OCI-M2 (cell line): ENCODE measurements around the gene FOXO6.

Source experiments
- DNase-seq: peaks from one replicate; lab custom pipeline; 2025; ENCODE audit not compliant: unreplicated experiment; lab: John Stamatoyannopoulos, UW

FOXO6 gene

GRCh38 chr1:41397020-41397419 is 35.8 kb downstream of the FOXO6 start:
- DNase-seq: no peak

GRCh38 chr1:41397753-41398330 is 36.6 kb downstream of the FOXO6 start:
- no peak for DNase-seq

GRCh38 chr1:41399145-41399795 is 38.0 kb downstream of the FOXO6 start:
- DNase-seq: no peak

GRCh38 chr1:41400225-41400624 is 39.0 kb downstream of the FOXO6 start:
- DNase-seq: no peak

- no peak for DNase-seq
These were observed 40.7 kb downstream of the FOXO6 start for GRCh38 chr1:41401899-41402298.

- no peak for DNase-seq
These were observed 43.1 kb downstream of the FOXO6 start for GRCh38 chr1:41404308-41404761.

GRCh38 chr1:41407664-41408252 is 46.5 kb downstream of the FOXO6 start:
- no peak for DNase-seq

GRCh38 chr1:41408691-41409090 is 47.5 kb downstream of the FOXO6 start:
- no peak for DNase-seq

GRCh38 chr1:41409825-41410224 is 48.6 kb downstream of the FOXO6 start:
- DNase-seq: no peak

GRCh38 chr1:41410462-41410861 is 49.2 kb downstream of the FOXO6 start:
- DNase-seq: no peak

- no peak for DNase-seq
These were observed 50.0 kb downstream of the FOXO6 start for GRCh38 chr1:41411229-41411628.

GRCh38 chr1:41412748-41413147 is 51.5 kb downstream of the FOXO6 start:
- no peak for DNase-seq

GRCh38 chr1:41413748-41414281 is 52.6 kb downstream of the FOXO6 start:
- no peak for DNase-seq

GRCh38 chr1:41414296-41414695 is 53.1 kb downstream of the FOXO6 start:
- DNase-seq: no peak

- DNase-seq: no peak
These were observed 53.6 kb downstream of the FOXO6 start for GRCh38 chr1:41414716-41415306.

- no peak for DNase-seq
These were observed 54.8 kb downstream of the FOXO6 start for GRCh38 chr1:41416081-41416480.

GRCh38 chr1:41416552-41417334 is 55.5 kb downstream of the FOXO6 start:
- DNase-seq: no peak

- DNase-seq: no peak
These were observed 56.1 kb downstream of the FOXO6 start for GRCh38 chr1:41417335-41417682.

- no peak for DNase-seq
These were observed 56.5 kb downstream of the FOXO6 start for GRCh38 chr1:41417746-41418145.

- no peak for DNase-seq
These were observed 57.8 kb downstream of the FOXO6 start for GRCh38 chr1:41418857-41419583.
